HG02571 (cell line): ENCODE results near the gene LEUTX.
"Not testable (repeated sequence)": the region's sequence is repeated elsewhere in the genome, so short reads cannot be mapped to it uniquely, and the experiment has no call there.

Experiments used
- ATAC-seq: cut with Tn5 transposase; IDR thresholded peaks from one replicate; pipeline ENCODE4 v1.9.1; 2021; ENCODE audit warnings: mild to moderate bottlenecking, moderate library complexity; ENCODE audit not compliant: unreplicated experiment

The LEUTX gene

DNA sequence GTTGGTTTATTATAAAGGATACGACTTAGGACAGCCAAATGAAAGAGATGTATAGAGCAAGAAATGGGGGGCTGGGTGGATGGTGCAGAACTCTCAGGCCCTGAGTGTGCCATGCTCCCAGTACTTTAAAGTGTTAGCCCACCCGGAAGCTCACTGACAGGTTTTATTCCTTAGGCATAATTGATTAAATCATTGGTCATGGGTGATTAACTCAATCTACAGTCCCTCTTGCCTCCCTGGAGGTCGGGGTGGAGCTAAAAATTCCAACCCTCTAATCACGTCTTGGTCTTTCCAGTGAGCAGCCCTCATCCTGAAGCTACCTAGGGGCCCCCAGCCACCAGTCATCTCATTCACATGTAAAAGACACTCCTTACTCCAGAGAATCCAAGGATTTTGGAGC, 9.9 kb upstream of the LEUTX start:
- no peak for ATAC-seq

GRCh38 chr19:39780894-39781293, 2.2 kb downstream of the LEUTX start:
- no peak for ATAC-seq

DNA sequence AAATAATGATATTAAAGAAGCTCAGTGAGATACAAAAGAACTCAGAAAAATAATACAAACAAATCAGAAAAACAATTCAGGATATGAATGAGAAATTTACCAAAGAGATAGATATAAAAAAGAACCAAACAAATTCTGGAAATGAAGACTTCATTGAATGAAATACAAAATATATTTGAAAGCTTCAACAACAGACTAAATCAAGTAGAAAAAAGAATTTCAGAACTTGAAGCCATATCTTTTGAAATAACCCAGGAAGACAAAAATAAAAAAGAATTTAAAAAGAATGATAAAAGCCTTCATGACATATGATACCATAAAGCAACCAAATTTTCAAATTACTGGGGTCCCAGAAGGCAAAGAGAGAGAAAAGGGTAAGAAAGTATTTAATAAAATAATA, 9.6 kb downstream of the LEUTX start:
- ATAC-seq: no peak

- ATAC-seq: peak; percentile 72
Measured at GRCh38 chr19:39792999-39793546, 14.4 kb downstream of the LEUTX start.

DNA sequence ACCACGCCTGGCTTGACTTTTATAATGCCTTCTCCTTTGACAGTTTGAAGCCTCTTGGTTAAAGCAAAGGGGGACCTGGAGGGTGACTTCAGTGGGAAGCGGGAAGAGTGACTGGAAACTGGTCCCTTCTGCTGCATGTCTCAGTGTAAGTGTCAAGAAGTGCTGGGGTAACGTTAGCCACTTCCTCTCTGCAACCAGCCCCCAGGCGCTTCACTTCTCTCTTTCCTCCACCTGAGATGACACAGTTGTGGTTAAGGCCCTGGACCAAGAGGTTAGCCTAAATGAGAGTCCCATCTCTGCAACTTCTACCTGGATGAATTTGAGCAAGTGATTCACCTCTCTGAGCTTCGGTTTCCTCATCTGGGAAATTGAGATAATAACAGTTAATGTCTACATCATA, 16.3 kb downstream of the LEUTX start:
- ATAC-seq: no peak

DNA sequence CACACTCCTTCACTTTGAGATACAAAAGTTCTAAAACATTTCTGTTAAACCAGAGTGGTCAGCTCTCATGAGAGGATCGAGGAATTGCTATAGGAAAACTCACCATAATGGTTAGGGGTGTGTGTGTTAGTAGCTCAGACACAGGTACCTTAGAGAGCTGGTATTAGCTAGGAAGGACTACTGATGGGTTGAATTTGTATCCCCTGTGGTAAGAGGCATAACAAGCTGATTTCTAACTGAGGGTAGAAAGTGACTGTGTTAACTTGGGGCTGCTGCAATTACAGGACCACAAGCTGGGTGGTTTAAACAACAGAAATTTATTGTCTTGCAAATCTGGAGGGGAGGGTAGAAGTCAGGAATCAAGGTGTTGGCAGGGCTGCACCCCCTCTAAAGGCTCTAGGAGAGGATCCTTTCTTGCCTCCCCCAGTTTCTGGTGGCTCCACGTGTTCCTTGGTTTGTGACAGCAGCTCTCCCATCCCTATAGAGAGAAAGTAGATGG, 17.4 kb downstream of the LEUTX start:
- no peak for ATAC-seq

GRCh38 chr19:39797083-39797482, 18.4 kb downstream of the LEUTX start:
- no peak for ATAC-seq

GRCh38 chr19:39802958-39803357, 24.3 kb downstream of the LEUTX start:
- no peak for ATAC-seq

DNA sequence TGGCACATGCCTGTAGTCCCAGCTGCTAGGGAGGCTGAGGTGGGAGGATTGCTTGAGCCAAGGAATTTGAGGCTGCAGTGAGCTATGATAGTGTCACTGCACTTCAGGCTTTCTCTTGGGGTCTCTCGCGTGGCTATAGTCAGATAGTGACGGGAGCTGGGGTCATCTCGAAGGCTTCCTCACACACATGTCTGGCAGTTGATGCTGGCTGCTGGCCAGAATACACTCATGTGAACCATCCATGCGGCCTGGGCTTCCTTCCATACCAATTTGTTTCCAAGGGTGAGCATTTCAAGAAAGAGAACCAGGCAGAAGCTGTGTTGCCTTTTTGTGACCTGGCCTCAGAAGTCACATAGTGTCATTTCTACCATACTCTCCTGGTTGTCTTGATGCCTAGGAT, 26.4 kb downstream of the LEUTX start:
- ATAC-seq: no peak

DNA sequence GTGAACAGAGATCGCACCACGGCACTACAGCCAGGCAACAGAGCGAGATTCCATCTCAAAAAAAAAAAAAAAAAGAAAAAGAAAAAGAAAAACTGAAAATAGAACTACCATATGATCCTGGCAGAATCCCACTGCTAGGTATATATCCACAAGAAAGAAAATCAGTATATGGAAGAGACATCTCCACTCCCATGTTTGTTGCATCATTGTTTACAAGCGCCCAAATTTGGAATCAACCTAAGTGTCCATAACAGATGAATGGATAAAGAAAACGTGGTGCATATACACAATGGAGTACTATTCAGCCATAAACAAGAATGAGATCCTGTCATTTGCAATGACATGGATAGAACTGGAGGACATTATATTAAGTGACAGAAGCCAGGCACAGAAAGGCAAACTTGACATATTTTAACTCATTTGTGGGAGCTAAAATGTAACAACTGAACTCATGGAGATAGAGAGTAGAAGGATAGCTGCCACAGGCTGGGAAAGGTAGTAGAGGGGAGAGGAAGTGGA, 29.3 kb downstream of the LEUTX start:
- no peak for ATAC-seq

DNA sequence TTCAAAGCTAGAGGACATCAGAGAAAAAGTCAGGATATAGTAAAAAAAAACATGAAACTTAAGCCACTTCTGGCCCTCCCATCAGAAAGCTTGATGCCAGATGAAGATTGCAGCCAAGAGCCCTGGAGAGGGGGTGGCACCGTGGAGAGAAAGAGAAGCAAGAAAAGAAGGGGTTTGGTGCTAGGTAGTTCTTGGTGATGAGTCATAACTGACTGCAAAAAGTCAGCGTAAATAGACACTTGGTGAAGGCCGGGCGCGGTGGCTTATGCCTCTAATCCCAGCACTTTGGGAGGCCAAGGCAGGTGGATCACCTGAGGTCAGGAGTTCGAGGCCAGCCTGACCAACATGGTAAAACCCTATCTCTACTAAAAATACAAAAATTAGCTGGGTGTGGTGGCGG, 30.0 kb downstream of the LEUTX start:
- not testable (repeated sequence) for ATAC-seq

GRCh38 chr19:39809368-39809767, 30.7 kb downstream of the LEUTX start:
- no peak for ATAC-seq

GRCh38 chr19:39810424-39810823, 31.8 kb downstream of the LEUTX start:
- no peak for ATAC-seq

- no peak for ATAC-seq
Measured at GRCh38 chr19:39811064-39811463, 32.4 kb downstream of the LEUTX start.

- ATAC-seq: no peak
Measured at GRCh38 chr19:39813264-39813993, 34.8 kb downstream of the LEUTX start.

GRCh38 chr19:39814111-39814510, 35.5 kb downstream of the LEUTX start:
- ATAC-seq: not testable (repeated sequence)

DNA sequence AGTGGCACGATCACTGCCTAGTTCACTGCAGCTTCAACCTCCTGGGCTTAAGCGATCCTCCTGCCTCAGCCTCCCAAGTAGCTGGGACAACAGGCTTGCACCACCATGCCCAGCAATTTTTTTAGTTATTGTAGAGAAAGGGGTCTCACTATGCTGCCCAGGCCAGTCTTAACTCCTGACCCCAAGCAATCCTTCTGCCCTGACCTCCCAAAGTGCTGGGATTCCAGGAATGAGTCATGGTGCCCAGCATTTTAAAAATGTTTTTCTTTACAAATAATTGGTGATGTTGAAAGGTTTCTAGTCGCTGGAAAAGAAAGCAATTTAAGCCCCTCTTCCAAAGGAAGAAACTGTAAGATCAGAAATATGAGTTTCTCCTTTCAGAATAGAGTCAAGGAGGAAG, 35.9 kb downstream of the LEUTX start:
- no peak for ATAC-seq

DNA sequence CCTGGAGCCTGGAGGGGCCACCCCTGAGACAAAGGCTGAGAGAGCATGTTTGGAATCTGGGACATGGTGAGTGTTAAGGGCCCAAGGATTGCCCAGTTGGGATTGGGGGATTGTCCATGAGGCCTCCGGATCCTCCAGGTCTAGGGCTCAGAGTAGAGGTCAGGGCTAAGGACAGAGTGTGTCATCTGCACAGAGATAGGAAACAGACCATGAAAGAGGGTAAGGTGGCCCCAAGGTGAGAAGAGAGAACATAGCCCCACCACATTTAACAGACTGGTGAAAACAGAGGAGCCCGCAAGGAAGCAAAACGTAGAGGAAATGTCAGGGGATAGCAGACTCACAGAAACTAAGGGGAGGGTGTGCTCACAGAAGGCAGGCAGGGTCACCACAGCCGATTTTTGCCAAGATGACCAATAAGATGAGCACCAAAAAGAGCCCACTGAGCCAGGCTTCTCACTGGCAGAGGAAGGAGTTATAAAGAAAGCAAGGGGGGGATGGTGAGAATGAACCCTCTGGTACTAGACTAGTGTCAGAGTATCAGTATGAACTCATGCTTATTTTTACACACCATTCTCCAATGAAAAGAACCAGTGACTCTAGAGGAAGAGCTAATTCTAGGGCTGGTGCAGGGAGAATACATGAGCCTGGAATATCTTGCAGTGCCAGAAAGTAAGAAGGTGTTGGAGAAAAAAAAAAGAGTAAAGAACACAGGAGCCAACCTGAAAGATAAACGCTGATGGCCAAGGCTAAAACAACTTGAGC, 37.8 kb downstream of the LEUTX start:
- ATAC-seq: no peak

GRCh38 chr19:39817888-39818561, 39.4 kb downstream of the LEUTX start:
- ATAC-seq: no peak

DNA sequence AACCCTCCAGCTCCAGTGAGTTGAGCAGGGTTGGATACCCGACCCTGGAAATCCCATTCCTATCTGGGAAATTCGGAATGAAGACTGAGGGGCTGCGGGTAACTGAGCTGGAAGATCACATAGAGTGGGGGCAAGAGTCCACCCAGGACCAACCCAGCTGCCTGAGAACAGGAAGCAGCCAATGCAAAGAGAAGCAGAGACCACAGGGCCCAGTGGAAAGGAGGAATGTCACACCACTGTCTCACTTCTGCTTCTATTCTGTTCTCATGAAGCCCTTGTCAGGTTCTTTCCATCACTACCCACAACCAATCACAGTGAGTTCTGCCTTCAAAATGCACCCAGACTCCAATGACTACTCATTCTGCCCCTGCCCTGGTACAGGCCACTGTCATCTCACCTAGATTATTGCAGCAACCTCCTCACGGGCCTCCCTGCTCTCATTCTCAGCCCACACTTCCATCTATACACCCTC, 40.0 kb downstream of the LEUTX start:
- peak; percentile 67 for ATAC-seq

- no peak for ATAC-seq
Measured at GRCh38 chr19:39819786-39820185, 41.1 kb downstream of the LEUTX start.
